Astrocyte of the cerebellum (primary cell): ENCODE measurements around the gene CACHD1.

Source experiments
- DNase-seq: peaks from one replicate; pipeline ENCODE4 v3.0.0-alpha.2; 2011; ENCODE audit warnings: low read depth
- H3K4me3 ChIP-seq: 2 replicates; pipeline ENCODE4 v1.5.1; 2011; ENCODE audit warnings: mild to moderate bottlenecking, low read depth, low read length, moderate library complexity
- CTCF ChIP-seq: IDR thresholded peaks from 2 replicates; pipeline ENCODE4 v1.5.1; 2012; ENCODE audit warnings: low read length, low read depth, moderate library complexity, mild to moderate bottlenecking; ENCODE audit errors: missing control alignments
- in situ Hi-C: cut with HindIII; loops from 2 replicates; pipeline ENCODE4 v1.10.0; 2017; ENCODE audit warnings: low sequenced_read_pairs

Gene CACHD1

GRCh38 chr1:64538389-64538788, 68.5 kb downstream of the CACHD1 start:
- in situ Hi-C loops: no loop called here
- no peak for DNase-seq
- H3K4me3 ChIP-seq: no peak overlapping the region
- TF ChIP-seq CTCF: no peak

- no peak for TF ChIP-seq CTCF
- no peak overlapping the region for H3K4me3 ChIP-seq
- in situ Hi-C loops: no loop called here
- DNase-seq: no peak
These were observed 69.4 kb downstream of the CACHD1 start for GRCh38 chr1:64539289-64539688.

GRCh38 chr1:64539781-64540218, 69.9 kb downstream of the CACHD1 start:
- peak overlapping the region; percentile 3 for H3K4me3 ChIP-seq
- in situ Hi-C loops: no loop called here
- DNase-seq: no peak
- TF ChIP-seq CTCF: no peak

GRCh38 chr1:64540265-64540791, 70.4 kb downstream of the CACHD1 start:
- TF ChIP-seq CTCF: no peak
- DNase-seq: no peak
- H3K4me3 ChIP-seq: peak overlapping the region; percentile 3
- in situ Hi-C loops: no loop called here

- no peak overlapping the region for H3K4me3 ChIP-seq
- DNase-seq: no peak
- no peak for TF ChIP-seq CTCF
- in situ Hi-C loops: no loop called here
These were observed 72.2 kb downstream of the CACHD1 start for GRCh38 chr1:64542118-64542517.

- H3K4me3 ChIP-seq: no peak overlapping the region
- no peak for TF ChIP-seq CTCF
- in situ Hi-C loops: no loop called here
- DNase-seq: no peak
These were observed 73.9 kb downstream of the CACHD1 start for GRCh38 chr1:64543831-64544230.

GRCh38 chr1:64545118-64545843, 75.4 kb downstream of the CACHD1 start:
- H3K4me3 ChIP-seq: no peak overlapping the region
- no peak for DNase-seq
- in situ Hi-C loops: no loop called here
- TF ChIP-seq CTCF: no peak
